Colonic mucosa (tissue), 4 donors: ENCODE data around the gene RNLS. TPM values are rescaled to one million over a fixed set of nuclear protein-coding genes. Genes with fewer than 3 reads are reported as not detected.

Source experiments
- DNase-seq: peaks from one replicate; pipeline ENCODE4 v3.0.0-alpha.2; 2020
- H3K27ac ChIP-seq: fragments of 200-600 bp; one replicate; pipeline ENCODE4 v1.8.0; 2021
- H3K27me3 ChIP-seq: fragments of 200-600 bp; one replicate; pipeline ENCODE4 v1.8.0; 2021
- H3K36me3 ChIP-seq: fragments of 200-600 bp; one replicate; pipeline ENCODE4 v1.8.0; 2021
- H3K4me1 ChIP-seq: fragments of 200-600 bp; one replicate; pipeline ENCODE4 v1.8.0; 2021; ENCODE audit warnings: mild to moderate bottlenecking
- H3K4me3 ChIP-seq: fragments of 200-600 bp; one replicate; pipeline ENCODE4 v1.8.0; 2021
- H3K9ac ChIP-seq, 2 donors: one replicate each; pipeline ENCODE4 v1.7.0; 2013; ENCODE audit warnings: control low read depth in 2 of 2, low read depth in 2 of 2, low read length in 2 of 2
- H3K9me3 ChIP-seq: fragments of 200-600 bp; one replicate; pipeline ENCODE4 v1.8.0; 2021
- intact Hi-C: fragments of 100-400 bp; cut with DNase I; formaldehyde crosslinking; loops from one replicate; pipeline ENCODE4 v1.14.1; 2022
- total RNA-seq, 2 donors: library from RNA; stranded (reverse); fragmentation: NEBNext Ultra II Directional in 1 of 2; extraction: Animal tissue kit (Norgen Biotek cat#: 25700) in 1 of 2; gene quantifications; one replicate each; pipeline ENCODE4 v1.2.1, GENCODE V29; 2021
- TF ChIP-seq, protein P1 (sequence below): fragments of 200-600 bp; IDR thresholded peaks from one replicate; pipeline ENCODE4 v1.8.0; 2022; ENCODE audit warnings: antibody characterized with exemption, mild to moderate bottlenecking
- donor health status: healthy.
- donor health status: DM: no; HTN: no; CAD: no.
- donor health status: DM: no; HTN: no; CAD: no.

Gene RNLS
- 10 to 100 TPM; 13.0 to 19.1 TPM for total RNA-seq

DNA sequence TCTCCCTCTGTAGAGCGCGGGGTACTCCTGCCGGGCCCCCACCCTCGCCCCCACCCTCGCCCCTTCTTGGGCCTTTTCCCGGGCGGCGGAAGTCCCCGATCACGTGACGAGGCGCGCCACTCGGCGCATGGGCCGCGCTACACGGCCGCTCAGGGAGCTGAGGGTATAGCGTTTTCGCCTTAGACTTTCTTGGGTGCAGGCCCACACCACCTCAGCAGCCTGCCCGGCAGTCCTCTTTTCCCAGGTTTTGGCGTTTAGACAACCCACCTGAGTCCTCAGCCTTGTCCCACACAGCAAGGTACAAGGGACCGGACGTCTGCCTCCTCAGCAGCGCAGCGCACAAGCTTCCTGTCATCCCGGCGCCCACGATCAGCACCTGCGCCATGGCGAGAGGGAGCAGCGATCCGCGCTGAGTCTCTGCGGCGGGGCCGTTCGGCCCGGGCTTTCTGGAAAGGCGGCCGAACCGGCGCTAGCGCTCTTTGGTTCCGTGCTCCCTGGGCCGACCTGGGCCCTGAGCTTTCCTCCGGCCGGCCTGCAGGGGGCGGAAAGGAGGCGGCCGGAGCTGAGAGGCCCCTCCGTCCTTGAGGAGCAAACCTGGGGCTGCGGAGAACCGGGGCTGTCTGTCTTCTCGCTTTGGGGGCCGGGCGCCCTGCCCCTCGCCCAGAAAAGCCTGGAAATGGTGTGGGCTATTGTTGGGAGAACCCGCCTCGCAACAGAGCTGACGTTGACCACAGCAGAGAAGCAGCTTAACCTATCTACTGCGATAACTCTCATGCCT is at the start of gene RNLS:
Gene RNLS, minus strand, starts transcription at position 513 of the 778 bp plus-strand sequence.
- TF ChIP-seq, protein P1, sequence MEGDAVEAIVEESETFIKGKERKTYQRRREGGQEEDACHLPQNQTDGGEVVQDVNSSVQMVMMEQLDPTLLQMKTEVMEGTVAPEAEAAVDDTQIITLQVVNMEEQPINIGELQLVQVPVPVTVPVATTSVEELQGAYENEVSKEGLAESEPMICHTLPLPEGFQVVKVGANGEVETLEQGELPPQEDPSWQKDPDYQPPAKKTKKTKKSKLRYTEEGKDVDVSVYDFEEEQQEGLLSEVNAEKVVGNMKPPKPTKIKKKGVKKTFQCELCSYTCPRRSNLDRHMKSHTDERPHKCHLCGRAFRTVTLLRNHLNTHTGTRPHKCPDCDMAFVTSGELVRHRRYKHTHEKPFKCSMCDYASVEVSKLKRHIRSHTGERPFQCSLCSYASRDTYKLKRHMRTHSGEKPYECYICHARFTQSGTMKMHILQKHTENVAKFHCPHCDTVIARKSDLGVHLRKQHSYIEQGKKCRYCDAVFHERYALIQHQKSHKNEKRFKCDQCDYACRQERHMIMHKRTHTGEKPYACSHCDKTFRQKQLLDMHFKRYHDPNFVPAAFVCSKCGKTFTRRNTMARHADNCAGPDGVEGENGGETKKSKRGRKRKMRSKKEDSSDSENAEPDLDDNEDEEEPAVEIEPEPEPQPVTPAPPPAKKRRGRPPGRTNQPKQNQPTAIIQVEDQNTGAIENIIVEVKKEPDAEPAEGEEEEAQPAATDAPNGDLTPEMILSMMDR, result peak; percentile 90
- intact Hi-C loops, result no loop called here
- Histone ChIP-seq H3K4me1 (no peaks in the 10 kb centered on the region), H3K27me3 (no peaks in the 10 kb centered on the region), H3K9me3 (no peaks in the 10 kb centered on the region), H3K4me3 (peak within 1 kb of the TSS; percentile 62), H3K27ac (peak within 1 kb of the TSS; percentile 82), H3K9ac (peak within 1 kb of the TSS; percentile 85 to 96), H3K36me3 (no peaks in the 10 kb centered on the region)
- peak; percentile 77 for DNase-seq

DNA sequence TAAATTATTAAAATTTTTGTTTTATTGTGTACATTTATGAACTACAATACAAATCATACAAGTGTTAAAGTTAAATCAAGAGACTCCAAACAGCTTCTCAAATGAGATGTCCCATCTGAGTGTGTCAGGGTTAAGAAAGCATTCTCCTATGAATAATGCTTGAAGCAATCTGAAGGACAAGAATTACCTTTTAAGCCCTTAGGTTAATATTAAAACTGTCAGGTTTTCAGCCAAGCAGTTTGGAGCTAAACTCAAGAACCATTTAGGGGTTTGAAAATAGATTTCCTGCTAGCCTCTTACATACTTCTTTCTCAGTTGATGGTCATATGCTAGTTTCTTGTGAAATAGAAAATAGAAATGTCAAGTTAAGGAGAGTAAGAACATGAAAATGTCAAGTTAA is 41.7 kb upstream of the RNLS start:
- TF ChIP-seq, protein P1, result no peak
- no peaks in the 10 kb centered on the region for H3K27me3 ChIP-seq
- no peak overlapping the region for H3K9ac ChIP-seq
- H3K4me3 ChIP-seq, result no peak overlapping the region
- H3K4me1 ChIP-seq, result no peaks in the 10 kb centered on the region
- no peaks in the 10 kb centered on the region for H3K36me3 ChIP-seq
- no peaks in the 10 kb centered on the region for H3K9me3 ChIP-seq
- intact Hi-C loops, result no loop called here
- DNase-seq, result no peak
- no peak overlapping the region for H3K27ac ChIP-seq

GRCh38 chr10:88623835-88624234 is 40.7 kb upstream of the RNLS start:
- H3K36me3 ChIP-seq, result no peaks in the 10 kb centered on the region
- TF ChIP-seq, protein P1, result no peak
- no peak for DNase-seq
- no peaks in the 10 kb centered on the region for H3K4me1 ChIP-seq
- no peak overlapping the region for H3K27ac ChIP-seq
- intact Hi-C loops, result no loop called here
- no peak overlapping the region for H3K4me3 ChIP-seq
- H3K9me3 ChIP-seq, result no peaks in the 10 kb centered on the region
- no peaks in the 10 kb centered on the region for H3K27me3 ChIP-seq
- no peak overlapping the region for H3K9ac ChIP-seq

- Histone ChIP-seq H3K27me3 (no peaks in the 10 kb centered on the region), H3K4me3 (no peak overlapping the region), H3K9ac (no peak overlapping the region), H3K27ac (no peak overlapping the region), H3K36me3 (no peaks in the 10 kb centered on the region), H3K9me3 (no peaks in the 10 kb centered on the region), H3K4me1 (no peaks in the 10 kb centered on the region)
- no peak for DNase-seq
- TF ChIP-seq, protein P1, result no peak
- intact Hi-C loops, result no loop called here
Observed at GRCh38 chr10:88620441-88620840, 37.3 kb upstream of the RNLS start.

- Histone ChIP-seq H3K9ac (no peak overlapping the region), H3K36me3 (no peaks in the 10 kb centered on the region), H3K27me3 (no peaks in the 10 kb centered on the region), H3K9me3 (no peaks in the 10 kb centered on the region), H3K4me1 (no peaks in the 10 kb centered on the region), H3K4me3 (no peak overlapping the region), H3K27ac (no peak overlapping the region)
- TF ChIP-seq, protein P1, result no peak
- intact Hi-C loops, result no loop called here
- DNase-seq, result no peak
Observed at GRCh38 chr10:88618496-88618895, 35.4 kb upstream of the RNLS start.
